Natural killer cell (primary cell): ENCODE data around the gene TOR1B. TPM values are rescaled to one million over a fixed set of nuclear protein-coding genes. Genes with fewer than 3 reads are reported as not detected.
A peak's percentile ranks its signal among the peaks of the same experiment; 100 is the strongest.

Experiments used
- ATAC-seq, 3 donors: fragments of 150-1000 bp in 2 of 3; fragments of 200-7000 bp in 1 of 3; cut with Tn5 transposase; 1 replicate in 1 of 3; 2 replicates in 2 of 3; pipeline ENCODE4 v1.10.0; 2021; ENCODE audit warnings: mild to moderate bottlenecking in 2 of 3, moderate library complexity in 2 of 3
- DNase-seq, 2 donors: peaks; one replicate each; pipeline versions ENCODE4 v3.0.0 to v3.0.0-alpha.2; 2013 to 2021; ENCODE audit warnings: mixed read lengths in 1 of 2
- H3K27ac ChIP-seq: one replicate; pipeline ENCODE4 v1.5.1; 2013; ENCODE audit warnings: mild to moderate bottlenecking, low read length
- H3K27me3 ChIP-seq: one replicate; pipeline ENCODE4 v1.6.1; 2013; ENCODE audit warnings: low read length; ENCODE audit not compliant: control insufficient read depth, insufficient read depth
- H3K36me3 ChIP-seq: one replicate; pipeline ENCODE4 v1.6.1; 2013; ENCODE audit warnings: low read length; ENCODE audit not compliant: control insufficient read depth, insufficient read depth
- H3K4me1 ChIP-seq: one replicate; pipeline ENCODE4 v1.6.1; 2013; ENCODE audit warnings: low read length; ENCODE audit not compliant: control insufficient read depth, insufficient read depth
- H3K4me3 ChIP-seq: one replicate; pipeline ENCODE4 v1.5.1; 2013; ENCODE audit warnings: low read length
- H3K9me3 ChIP-seq: one replicate; pipeline ENCODE4 v1.6.1; 2013; ENCODE audit warnings: low read length; ENCODE audit not compliant: control insufficient read depth, insufficient read depth
- H3K27ac Mint-ChIP-seq, 2 donors: one replicate each; pipeline ENCODE4 v1.8.0; 2022; ENCODE audit warnings: mild to moderate bottlenecking in 2 of 2, mixed read lengths in 2 of 2, moderate library complexity in 1 of 2
- H3K27me3 Mint-ChIP-seq, 2 donors: one replicate each; pipeline ENCODE4 v1.8.0; 2022; ENCODE audit warnings: low read depth in 2 of 2, mixed read lengths in 2 of 2
- H3K36me3 Mint-ChIP-seq: one replicate; pipeline ENCODE4 v1.8.0; 2022; ENCODE audit warnings: mixed read lengths
- H3K4me1 Mint-ChIP-seq, 2 donors: one replicate each; pipeline ENCODE4 v1.8.0; 2022; ENCODE audit warnings: mixed read lengths in 2 of 2
- H3K4me3 Mint-ChIP-seq: one replicate; pipeline ENCODE4 v1.8.0; 2022; ENCODE audit warnings: mild to moderate bottlenecking, moderate library complexity, mixed read lengths
- H3K9me3 Mint-ChIP-seq, 2 donors: one replicate each; pipeline ENCODE4 v1.8.0; 2022; ENCODE audit warnings: mixed read lengths in 2 of 2
- WGBS: methylation state at CpG from one replicate; pipeline ENCODE4 v1.1.7; 2013; ENCODE audit warnings: missing lambda C conversion rate; ENCODE audit not compliant: insufficient coverage; 5-methylcytosine and 5-hydroxymethylcytosine counted together
- intact Hi-C: fragments of 100-400 bp; cut with micrococcal nuclease; formaldehyde crosslinking; loops from one replicate; pipeline ENCODE4 v1.14.2; 2022
- total RNA-seq, 4 donors: library from RNA; stranded (reverse); fragments of 120-200 nt in 1 of 4; gene quantifications; one replicate each; pipeline versions ENCODE4 v1.2.3 to v1.2.4, GENCODE V29; 2013 to 2022
- TF ChIP-seq, protein P1 (sequence below): fragments of 200-600 bp; IDR thresholded peaks from one replicate; pipeline ENCODE4 v1.8.0; 2022; ENCODE audit warnings: antibody characterized with exemption

The TOR1B gene
- total RNA-seq, 3 donors from 2014 or later (not counting 1 experiment from before 2014, with no cell fraction given) = 20.2 to 30.5 (median 23.9) TPM

- H3K36me3 Mint-ChIP-seq = no peaks in the 10 kb centered on the region
Observed at GRCh38 chr9:129823935-129824601, 21.1 kb downstream of the TOR1B start, which contains the start of gene TOR1A. Gene TOR1A, minus strand, starts transcription at chr9:129824136. Its CDS starts 51 bp downstream, at chr9:129824085.

GRCh38 chr9:129826344-129826743 lies 23.4 kb downstream of the TOR1B start:
- Mint-ChIP-seq H3K27ac (no peak overlapping the region), H3K4me1 (peaks cover 11 to 13% of the 10 kb centered on the region in 2 donors), H3K36me3 (no peaks in the 10 kb centered on the region), H3K9me3 (no peaks in the 10 kb centered on the region), H3K27me3 (no peaks in the 10 kb centered on the region), H3K4me3 (no peak overlapping the region)
- TF ChIP-seq, protein P1, sequence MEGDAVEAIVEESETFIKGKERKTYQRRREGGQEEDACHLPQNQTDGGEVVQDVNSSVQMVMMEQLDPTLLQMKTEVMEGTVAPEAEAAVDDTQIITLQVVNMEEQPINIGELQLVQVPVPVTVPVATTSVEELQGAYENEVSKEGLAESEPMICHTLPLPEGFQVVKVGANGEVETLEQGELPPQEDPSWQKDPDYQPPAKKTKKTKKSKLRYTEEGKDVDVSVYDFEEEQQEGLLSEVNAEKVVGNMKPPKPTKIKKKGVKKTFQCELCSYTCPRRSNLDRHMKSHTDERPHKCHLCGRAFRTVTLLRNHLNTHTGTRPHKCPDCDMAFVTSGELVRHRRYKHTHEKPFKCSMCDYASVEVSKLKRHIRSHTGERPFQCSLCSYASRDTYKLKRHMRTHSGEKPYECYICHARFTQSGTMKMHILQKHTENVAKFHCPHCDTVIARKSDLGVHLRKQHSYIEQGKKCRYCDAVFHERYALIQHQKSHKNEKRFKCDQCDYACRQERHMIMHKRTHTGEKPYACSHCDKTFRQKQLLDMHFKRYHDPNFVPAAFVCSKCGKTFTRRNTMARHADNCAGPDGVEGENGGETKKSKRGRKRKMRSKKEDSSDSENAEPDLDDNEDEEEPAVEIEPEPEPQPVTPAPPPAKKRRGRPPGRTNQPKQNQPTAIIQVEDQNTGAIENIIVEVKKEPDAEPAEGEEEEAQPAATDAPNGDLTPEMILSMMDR = no peak
- intact Hi-C loops = loop anchor here (10.0 kb wide), 1 partner anchor 218 kb away; the partner anchor contains the start of gene FNBP1
- peaks cover 13% of the 10 kb centered on the region for H3K4me1 ChIP-seq
- ATAC-seq (no peak), DNase-seq (no peak)
- H3K27me3 ChIP-seq = no peaks in the 10 kb centered on the region
- no peak overlapping the region for H3K27ac ChIP-seq
- WGBS = 93% methylated on average over 6 of the region's 6 CpGs
- no peaks in the 10 kb centered on the region for H3K9me3 ChIP-seq
- H3K36me3 ChIP-seq = peaks cover 47% of the 10 kb centered on the region
- no peak overlapping the region for H3K4me3 ChIP-seq

More at GRCh38 chr9:129823935-129824601, 21.1 kb downstream of the TOR1B start, which contains the start of gene TOR1A:
- Histone ChIP-seq H3K4me1 (peaks cover 13% of the 10 kb centered on the region), H3K9me3 (no peaks in the 10 kb centered on the region), H3K4me3 (peak within 1 kb of the TSS; percentile 51), H3K36me3 (peaks cover 40% of the 10 kb centered on the region), H3K27ac (peak within 1 kb of the TSS; percentile 51), H3K27me3 (no peaks in the 10 kb centered on the region)
- Mint-ChIP-seq H3K27me3 (no peaks in the 10 kb centered on the region), H3K27ac (peak within 1 kb of the TSS; percentile 83 to 87), H3K4me3 (peak within 1 kb of the TSS; percentile 89), H3K9me3 (no peaks in the 10 kb centered on the region), H3K4me1 (peaks cover 12 to 13% of the 10 kb centered on the region in 2 donors)
- under 1% methylated on average over 45 of the region's 47 CpGs for WGBS
- ATAC-seq = peak; percentile 90 to 96 (median 91)
- peak; percentile 89 to 95 for DNase-seq
- intact Hi-C loops = loop anchor here (5.0 to 10.0 kb wide), 2 partner anchors 63 to 221 kb away; partner anchors contain the start of gene FNBP1
- TF ChIP-seq, protein P1 = no peak

GRCh38 chr9:129826759-129827158 lies 23.8 kb downstream of the TOR1B start:
- Histone ChIP-seq H3K36me3 (peaks cover 49% of the 10 kb centered on the region), H3K27ac (no peak overlapping the region), H3K4me3 (no peak overlapping the region), H3K27me3 (no peaks in the 10 kb centered on the region), H3K4me1 (peaks cover 13% of the 10 kb centered on the region), H3K9me3 (no peaks in the 10 kb centered on the region)
- H3K4me1 Mint-ChIP-seq = peaks cover 11 to 13% of the 10 kb centered on the region in 2 donors
- intact Hi-C loops = loop anchor here (10.0 kb wide), 1 partner anchor 218 kb away; the partner anchor contains the start of gene FNBP1
- 83% methylated on average over 1 of the region's 1 CpG for WGBS
- no peaks in the 10 kb centered on the region for H3K9me3 Mint-ChIP-seq
- DNase-seq (no peak), ATAC-seq (no peak)
- no peaks in the 10 kb centered on the region for H3K27me3 Mint-ChIP-seq
- TF ChIP-seq, protein P1 = no peak
- no peaks in the 10 kb centered on the region for H3K36me3 Mint-ChIP-seq
- no peak overlapping the region for H3K4me3 Mint-ChIP-seq
- no peak overlapping the region for H3K27ac Mint-ChIP-seq
